H1 (cell line): ENCODE data around the gene RNF220. TPM values are rescaled to one million over a fixed set of nuclear protein-coding genes. Genes with fewer than 3 reads are reported as not detected.

Experiments
- BRCA1 ChIP-seq: IDR thresholded peaks from 2 replicates; pipeline ENCODE4 v1.6.1; 2012; ENCODE audit warnings: low read depth, low read length, improper control_type of control experiment
- HDAC2 ChIP-seq, 2 experiments: fragments of 300-600 bp in 1 of 2; sonication (generic) in 1 of 2; IDR thresholded peaks; 2 replicates each; pipeline ENCODE4 v1.6.1; 2011 to 2012; ENCODE audit warnings: low read depth in 2 of 2, low read length in 2 of 2, mild to moderate bottlenecking in 2 of 2, moderate library complexity in 2 of 2, borderline replicate concordance in 1 of 2, inconsistent platforms in 1 of 2
- SP4 ChIP-seq: IDR thresholded peaks from 2 replicates; pipeline ENCODE4 v1.6.1; 2012; ENCODE audit warnings: low read length, inconsistent platforms
- SUZ12 ChIP-seq: fragments of 200-600 bp; sonication (generic); IDR thresholded peaks from 2 replicates; pipeline ENCODE4 v1.6.1; 2012; ENCODE audit warnings: mild to moderate bottlenecking, inconsistent platforms, low read length, moderate library complexity, mixed read lengths
- polyA plus RNA-seq, 7 experiments: library from polyadenylated mRNA; depleted of rRNA in 3 of 7; stranded (reverse) in 5 of 7; unstranded in 2 of 7; fragments of >200 nt in 5 of 7; fragments of 200-250 nt in 2 of 7; gene quantifications; 1 replicate in 5 of 7; 2 replicates in 1 of 7; 4 replicates in 1 of 7; pipeline versions ENCODE4 v1.2.1 to v1.2.3, GENCODE V29; 2011 to 2013; ENCODE audit warnings: missing spikeins in 2 of 7, mixed read lengths in 2 of 7
- total RNA-seq: library from RNA; stranded (reverse); fragmentation: NEBNext Ultra II Directional; extraction: Animal tissue kit (Norgen Biotek cat#: 25700); gene quantifications from 2 replicates; pipeline ENCODE4 v1.2.1, GENCODE V29; 2021
- TF ChIP-seq, protein P1 (sequence below): IDR thresholded peaks from 2 replicates; pipeline ENCODE4 v1.6.1; 2012; ENCODE audit warnings: inconsistent platforms

RNF220 gene
- total and polyA plus RNA-seq, 2 of the 8 experiments (the other 6 are each of a cell fraction or from before 2014, with no cell fraction given): 123 to 160 TPM

DNA sequence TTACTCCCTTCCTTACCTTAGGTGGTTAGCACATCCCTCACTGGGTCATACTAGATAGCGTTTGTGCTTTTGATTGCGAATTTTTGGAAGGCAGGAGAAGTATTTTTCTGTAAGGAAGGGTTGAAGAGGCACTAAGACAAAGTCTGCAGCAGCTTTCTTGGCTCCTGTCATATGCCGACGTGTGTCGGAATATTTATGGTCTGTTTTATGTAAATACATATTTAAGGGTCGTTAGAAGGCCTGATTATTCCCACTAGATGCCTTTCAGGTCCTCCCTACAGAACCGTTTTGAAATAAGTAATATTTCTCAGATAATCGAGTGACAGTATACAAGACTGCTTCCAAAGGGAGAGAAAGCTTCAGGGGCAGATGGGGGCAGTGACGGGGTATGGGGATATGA lies 10.0 kb downstream of the RNF220 start (continued):
- TF ChIP-seq SUZ12: no peak
- TF ChIP-seq HDAC2 (IDR thresholded peaks at IDR 0.05; ENCODE audit: borderline replicate concordance in 1 of 2, low read depth in 2 of 2, low read length in 2 of 2): no peak
- no peak for TF ChIP-seq SP4
- TF ChIP-seq, protein P1, sequence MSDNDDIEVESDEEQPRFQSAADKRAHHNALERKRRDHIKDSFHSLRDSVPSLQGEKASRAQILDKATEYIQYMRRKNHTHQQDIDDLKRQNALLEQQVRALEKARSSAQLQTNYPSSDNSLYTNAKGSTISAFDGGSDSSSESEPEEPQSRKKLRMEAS: no peak
- TF ChIP-seq BRCA1: no peak
